Measurements from ENCODE around the gene USF2.

USF2 gene

DNA sequence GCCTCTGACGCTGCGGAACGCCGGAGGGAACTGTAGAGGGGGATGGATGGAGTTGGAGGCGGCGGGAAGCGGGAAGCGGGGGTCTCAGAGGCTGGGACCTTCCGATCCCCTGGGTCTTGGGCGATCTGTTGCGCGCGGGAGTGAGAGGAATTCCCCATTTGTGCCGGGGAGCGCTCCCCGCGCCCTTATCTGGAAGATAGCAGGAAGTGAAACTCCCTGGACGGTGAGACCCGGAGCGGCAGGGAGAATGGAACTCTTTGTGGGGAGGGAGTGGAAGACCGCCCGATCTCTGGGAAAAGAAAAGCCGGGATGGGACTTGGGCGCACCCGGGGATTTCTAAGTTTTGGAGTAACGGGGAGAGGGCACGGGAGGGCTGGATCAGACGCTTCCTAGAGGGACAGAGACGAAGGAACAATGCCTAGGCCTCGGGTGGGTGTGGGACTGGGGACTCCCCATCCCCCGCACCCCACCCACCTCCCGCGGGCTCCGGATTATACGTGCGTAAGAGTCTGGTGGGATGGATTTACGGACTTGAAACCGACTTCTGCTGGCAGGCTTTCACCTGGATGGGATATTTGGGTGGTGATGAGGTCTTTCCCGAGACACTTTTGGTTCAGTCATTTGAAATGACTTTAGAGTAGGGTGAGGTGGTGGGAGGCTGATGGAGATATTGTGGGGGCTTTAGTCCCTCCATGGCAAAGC is 19.5 kb upstream of the USF2 start:
- Histone ChIP-seq H3K27ac (peak overlapping the region; percentile 96), H3K27me3 (ENCODE audit: insufficient read depth, low read depth, severe bottlenecking) (no peaks in the 10 kb centered on the region), H3K9me3 (ENCODE audit: severe bottlenecking) (no peaks in the 10 kb centered on the region), H3K4me3 (ENCODE audit: low read depth, low read length) (peak overlapping the region; percentile 71), H3K36me3 (peaks cover 47% of the 10 kb centered on the region)
- no peak for TF ChIP-seq CTCF (IDR thresholded peaks at IDR 0.05; ENCODE audit: low read depth, low read length)
- peak; percentile 48 for DNase-seq

DNA sequence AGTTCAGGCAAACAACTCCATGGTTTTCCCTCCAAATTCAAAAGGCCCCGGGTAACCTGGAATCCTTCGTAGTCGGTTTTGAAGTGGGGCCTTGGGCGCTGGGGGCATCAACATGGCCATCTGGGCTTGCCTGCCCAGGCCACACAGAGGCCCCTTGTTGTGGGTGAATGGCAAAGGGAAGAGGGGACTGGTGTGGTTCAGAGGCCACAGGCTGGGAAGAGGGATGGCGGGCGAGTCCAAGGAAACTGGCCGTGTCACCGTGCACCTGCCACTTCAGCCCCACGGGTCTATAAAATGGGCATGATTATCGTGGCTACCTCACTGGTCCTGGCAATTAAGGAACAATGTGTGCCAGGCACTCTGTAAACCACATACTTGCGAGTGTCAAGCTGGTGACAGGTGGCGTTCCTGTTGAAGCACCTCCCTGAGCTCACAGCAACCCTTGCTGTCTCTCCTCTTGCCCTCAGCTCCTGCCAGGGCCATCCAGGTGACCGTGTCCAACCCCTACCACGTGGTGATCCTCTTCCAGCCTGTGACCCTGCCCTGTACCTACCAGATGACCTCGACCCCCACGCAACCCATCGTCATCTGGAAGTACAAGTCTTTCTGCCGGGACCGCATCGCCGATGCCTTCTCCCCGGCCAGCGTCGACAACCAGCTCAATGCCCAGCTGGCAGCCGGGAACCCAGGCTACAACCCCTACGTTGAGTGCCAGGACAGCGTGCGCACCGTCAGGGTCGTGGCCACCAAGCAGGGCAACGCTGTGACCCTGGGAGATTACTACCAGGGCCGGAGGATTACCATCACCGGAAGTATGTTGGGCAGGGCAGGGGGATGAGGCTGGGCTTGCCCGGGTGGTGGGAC is 18.7 kb upstream of the USF2 start:
- H3K36me3 ChIP-seq: peaks cover 55% of the 10 kb centered on the region
- H3K9me3 ChIP-seq (ENCODE audit: severe bottlenecking): no peaks in the 10 kb centered on the region
- H3K27ac ChIP-seq: peak overlapping the region; percentile 96
- peak; percentile 4 for DNase-seq
- peak overlapping the region; percentile 71 for H3K4me3 ChIP-seq (ENCODE audit: low read depth, low read length)
- no peaks in the 10 kb centered on the region for H3K27me3 ChIP-seq (ENCODE audit: insufficient read depth, low read depth, severe bottlenecking)
- TF ChIP-seq CTCF (IDR thresholded peaks at IDR 0.05; ENCODE audit: low read depth, low read length): no peak

DNA sequence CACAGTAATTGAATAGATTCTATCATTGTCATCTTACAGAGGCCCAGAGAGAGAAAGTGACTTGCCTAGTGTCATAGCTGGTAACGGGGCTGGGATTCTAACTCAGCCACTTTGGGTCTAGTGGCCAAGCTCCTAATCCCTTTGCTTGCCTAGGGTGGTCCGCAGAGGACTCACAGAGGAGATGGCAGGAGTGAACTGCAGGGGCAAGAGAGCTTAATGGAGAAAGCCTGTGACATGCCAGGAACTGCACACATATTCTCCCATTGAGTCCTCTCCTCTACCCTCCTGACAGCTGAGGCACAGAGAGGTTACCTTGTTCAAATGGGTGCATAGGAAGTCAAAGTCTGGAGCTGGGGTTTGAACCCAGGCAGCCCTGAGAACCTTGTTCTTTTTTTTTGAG is 17.3 kb upstream of the USF2 start:
- no peaks in the 10 kb centered on the region for H3K9me3 ChIP-seq (ENCODE audit: severe bottlenecking)
- no peak for TF ChIP-seq CTCF (IDR thresholded peaks at IDR 0.05; ENCODE audit: low read depth, low read length)
- DNase-seq: no peak

GRCh38 chr19:35253316-35254286 is 15.2 kb upstream of the USF2 start:
- TF ChIP-seq CTCF (IDR thresholded peaks at IDR 0.05; ENCODE audit: low read depth, low read length): no peak
- Histone ChIP-seq H3K36me3 (peaks cover 76% of the 10 kb centered on the region), H3K4me3 (ENCODE audit: low read depth, low read length) (no peak overlapping the region), H3K27ac (no peak overlapping the region), H3K9me3 (ENCODE audit: severe bottlenecking) (no peaks in the 10 kb centered on the region), H3K27me3 (ENCODE audit: insufficient read depth, low read depth, severe bottlenecking) (no peaks in the 10 kb centered on the region)
- no peak for DNase-seq

More for the DNA sequence above, 17.3 kb upstream of the USF2 start:
- Histone ChIP-seq H3K36me3 (peaks cover 65% of the 10 kb centered on the region), H3K4me3 (ENCODE audit: low read depth, low read length) (no peak overlapping the region), H3K27me3 (ENCODE audit: insufficient read depth, low read depth, severe bottlenecking) (no peaks in the 10 kb centered on the region), H3K27ac (no peak overlapping the region)
